ENCODE results near the gene CFAP97D2. TPM values are rescaled to one million over a fixed set of nuclear protein-coding genes. Genes with fewer than 3 reads are reported as not detected.

The CFAP97D2 gene
- total RNA-seq, 2 experiments from 2014 or later: 0.47 to 0.52 TPM

DNA sequence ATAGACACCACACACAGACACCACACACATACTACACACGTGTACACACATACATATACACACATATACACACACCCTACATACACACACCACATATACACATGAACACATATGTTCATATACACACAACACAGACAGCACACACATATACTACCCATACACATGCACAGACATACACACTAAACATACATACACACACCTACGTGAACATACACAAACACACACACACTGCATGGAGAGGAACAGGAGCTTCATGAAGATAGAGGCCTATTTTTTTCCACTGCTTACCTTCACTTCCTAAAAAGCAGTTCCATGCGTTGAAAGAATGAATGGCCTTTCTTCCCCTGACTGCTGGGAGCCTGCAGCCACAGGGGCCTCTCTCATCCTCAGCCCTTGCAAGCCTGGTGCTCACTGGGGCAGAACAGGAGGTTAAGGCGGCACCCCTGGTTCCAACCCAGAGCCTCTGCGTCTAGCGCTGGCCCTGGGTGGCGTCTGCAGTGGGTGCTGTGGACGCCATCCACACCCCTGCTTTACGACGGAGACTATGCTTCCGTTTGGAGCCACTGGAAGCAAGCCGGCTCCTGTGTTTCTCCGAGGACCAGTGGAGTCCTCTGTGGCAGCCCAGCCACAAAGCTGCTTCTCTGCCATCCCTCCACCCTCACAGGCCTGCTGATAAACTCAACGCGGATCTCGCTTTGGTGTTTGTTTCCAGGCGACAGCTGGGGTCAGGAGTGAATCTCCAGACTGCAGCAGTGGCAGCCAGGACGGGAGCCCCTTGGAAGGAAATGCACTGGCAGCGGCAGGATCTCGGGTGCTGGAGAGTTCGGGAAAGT is 44.7 kb upstream of the CFAP97D2 start:
- peak overlapping the region; percentile 88 for H3K4me3 Mint-ChIP-seq
- ATAC-seq (ENCODE audit: poor library complexity) (no peak), DNase-seq (peak in 4 of 14 experiments; percentile 4 to 63 (median 40))
- H3K27ac Mint-ChIP-seq: peak overlapping the region; percentile 82
- no peaks in the 10 kb centered on the region for H3K27me3 Mint-ChIP-seq
- H3K36me3 ChIP-seq (ENCODE audit: insufficient read depth, low read length): no peaks in the 10 kb centered on the region
- peaks cover 26% of the 10 kb centered on the region for H3K36me3 Mint-ChIP-seq (ENCODE audit: low read depth)
- POLR2A ChIA-PET: interaction anchor here (0.8 to 2.7 kb wide), 4 partner anchors 8 to 62 kb away, joined by 3 to 15 read pairs (median 5); no protein-coding TSS in a partner anchor
- TF ChIP-seq, protein P1, sequence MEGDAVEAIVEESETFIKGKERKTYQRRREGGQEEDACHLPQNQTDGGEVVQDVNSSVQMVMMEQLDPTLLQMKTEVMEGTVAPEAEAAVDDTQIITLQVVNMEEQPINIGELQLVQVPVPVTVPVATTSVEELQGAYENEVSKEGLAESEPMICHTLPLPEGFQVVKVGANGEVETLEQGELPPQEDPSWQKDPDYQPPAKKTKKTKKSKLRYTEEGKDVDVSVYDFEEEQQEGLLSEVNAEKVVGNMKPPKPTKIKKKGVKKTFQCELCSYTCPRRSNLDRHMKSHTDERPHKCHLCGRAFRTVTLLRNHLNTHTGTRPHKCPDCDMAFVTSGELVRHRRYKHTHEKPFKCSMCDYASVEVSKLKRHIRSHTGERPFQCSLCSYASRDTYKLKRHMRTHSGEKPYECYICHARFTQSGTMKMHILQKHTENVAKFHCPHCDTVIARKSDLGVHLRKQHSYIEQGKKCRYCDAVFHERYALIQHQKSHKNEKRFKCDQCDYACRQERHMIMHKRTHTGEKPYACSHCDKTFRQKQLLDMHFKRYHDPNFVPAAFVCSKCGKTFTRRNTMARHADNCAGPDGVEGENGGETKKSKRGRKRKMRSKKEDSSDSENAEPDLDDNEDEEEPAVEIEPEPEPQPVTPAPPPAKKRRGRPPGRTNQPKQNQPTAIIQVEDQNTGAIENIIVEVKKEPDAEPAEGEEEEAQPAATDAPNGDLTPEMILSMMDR (IDR thresholded peaks at IDR 0.05): no peak
- H3K9me3 ChIP-seq (ENCODE audit: control insufficient read depth in 1 of 2, insufficient read depth in 1 of 2, low read length in 2 of 2): no peaks in the 10 kb centered on the region
- intact Hi-C loops (cut with DNase I, micrococcal nuclease): no loop called here
- H3K9me3 Mint-ChIP-seq: no peaks in the 10 kb centered on the region
- CTCF ChIA-PET: interaction anchor here (1.4 kb wide), 1 partner anchor 9 kb away, joined by 3 read pairs; no protein-coding TSS in a partner anchor
- H3K27me3 ChIP-seq (ENCODE audit: control insufficient read depth in 1 of 2, insufficient read depth in 2 of 2, low read length in 2 of 2): no peaks in the 10 kb centered on the region
- peaks cover 34% of the 10 kb centered on the region for H3K4me1 ChIP-seq (ENCODE audit: insufficient read depth, low read length)
- H3K4me3 ChIP-seq (ENCODE audit: low read length): no peak overlapping the region
- peak overlapping the region in 1 of 2 donors; percentile 45 for H3K27ac ChIP-seq (ENCODE audit: low read depth in 1 of 2, low read length in 2 of 2)
- peaks cover 46% of the 10 kb centered on the region for H3K4me1 Mint-ChIP-seq (ENCODE audit: low read depth)

DNA sequence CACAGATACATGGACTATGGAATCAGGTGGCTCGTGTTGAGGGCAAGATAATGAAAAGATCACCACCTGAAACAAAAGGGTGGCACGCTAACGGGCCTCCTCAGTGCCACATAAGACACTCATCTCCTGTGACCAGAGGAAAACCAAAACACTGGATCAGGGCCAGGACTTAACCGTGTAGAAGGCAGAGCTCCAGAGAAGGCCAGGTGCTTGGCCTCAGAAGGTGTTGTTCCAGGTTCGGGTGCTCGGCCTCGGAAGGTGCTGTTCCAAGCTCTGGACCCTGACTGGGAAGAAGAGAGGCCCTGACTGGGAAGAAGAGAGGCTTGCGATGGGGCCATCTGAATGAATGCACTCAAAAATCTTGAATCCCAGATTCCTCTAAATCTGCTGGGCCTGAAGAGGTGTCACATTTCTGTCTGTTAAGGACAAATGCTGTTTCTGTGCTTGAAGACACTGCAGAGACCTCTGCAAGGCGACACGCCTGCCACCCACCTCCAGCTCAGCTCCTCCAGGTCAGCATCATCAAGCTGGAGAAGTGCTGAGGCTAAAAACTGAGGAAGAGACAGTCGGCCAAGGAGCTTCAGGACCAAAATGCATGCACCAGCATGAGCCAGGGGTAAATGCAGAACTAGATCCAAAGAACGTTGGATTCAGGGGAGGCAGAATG is 44.0 kb upstream of the CFAP97D2 start:
- peak overlapping the region; percentile 67 for H3K4me3 Mint-ChIP-seq
- H3K27me3 ChIP-seq (ENCODE audit: control insufficient read depth in 1 of 2, insufficient read depth in 2 of 2, low read length in 2 of 2): no peaks in the 10 kb centered on the region
- H3K9me3 ChIP-seq (ENCODE audit: control insufficient read depth in 1 of 2, insufficient read depth in 1 of 2, low read length in 2 of 2): no peaks in the 10 kb centered on the region
- ChIA-PET CTCF (interaction anchor here (0.6 to 1.4 kb wide), 3 partner anchors 8 to 141 kb away, joined by 3 read pairs; no protein-coding TSS in a partner anchor), POLR2A (interaction anchor here (0.8 to 2.7 kb wide), 4 partner anchors 13 to 92 kb away, joined by 3 to 15 read pairs (median 3); no protein-coding TSS in a partner anchor)
- H3K36me3 ChIP-seq (ENCODE audit: insufficient read depth, low read length): no peaks in the 10 kb centered on the region
- no peaks in the 10 kb centered on the region for H3K27me3 Mint-ChIP-seq
- H3K4me1 ChIP-seq (ENCODE audit: insufficient read depth, low read length): peaks cover 34% of the 10 kb centered on the region
- peaks cover 41% of the 10 kb centered on the region for H3K4me1 Mint-ChIP-seq (ENCODE audit: low read depth)
- H3K36me3 Mint-ChIP-seq (ENCODE audit: low read depth): peaks cover 20% of the 10 kb centered on the region
- TF ChIP-seq, protein P1 (IDR thresholded peaks at IDR 0.05): no peak
- no peak overlapping the region for H3K4me3 ChIP-seq (ENCODE audit: low read length)
- H3K27ac Mint-ChIP-seq: peak overlapping the region; percentile 82
- peak overlapping the region in 1 of 2 donors; percentile 45 for H3K27ac ChIP-seq (ENCODE audit: low read depth in 1 of 2, low read length in 2 of 2)
- intact Hi-C loops (cut with DNase I, micrococcal nuclease): no loop called here
- ATAC-seq (ENCODE audit: poor library complexity) (no peak), DNase-seq (peak in 1 of 14 experiments; percentile 4)
- H3K9me3 Mint-ChIP-seq: no peaks in the 10 kb centered on the region

DNA sequence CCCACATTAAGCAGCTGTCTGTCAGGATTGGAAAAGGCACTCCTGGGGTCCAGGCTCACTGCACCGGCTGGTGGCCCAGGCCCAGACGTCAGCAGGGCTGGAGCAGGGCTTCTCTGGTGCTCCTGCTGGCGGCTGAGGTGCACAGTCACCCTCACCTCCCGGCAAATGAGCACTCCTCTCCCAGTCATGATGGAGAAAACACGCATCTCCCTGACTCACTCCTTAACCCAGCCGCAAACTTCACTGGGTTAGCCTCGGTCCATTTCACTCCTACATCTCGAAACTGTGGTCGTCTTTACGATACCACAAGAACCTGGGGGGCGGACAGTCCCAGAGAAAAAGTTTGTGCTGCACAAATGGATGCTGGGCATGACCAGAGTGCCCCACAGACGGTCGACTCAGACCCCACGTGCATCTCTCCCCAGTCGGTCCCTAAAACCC is 43.3 kb upstream of the CFAP97D2 start:
- Histone ChIP-seq H3K4me3 (ENCODE audit: low read length) (no peak overlapping the region), H3K27ac (ENCODE audit: low read depth in 1 of 2, low read length in 2 of 2) (no peak overlapping the region), H3K27me3 (ENCODE audit: control insufficient read depth in 1 of 2, insufficient read depth in 2 of 2, low read length in 2 of 2) (no peaks in the 10 kb centered on the region), H3K9me3 (ENCODE audit: control insufficient read depth in 1 of 2, insufficient read depth in 1 of 2, low read length in 2 of 2) (no peaks in the 10 kb centered on the region), H3K4me1 (ENCODE audit: insufficient read depth, low read length) (peaks cover 34% of the 10 kb centered on the region), H3K36me3 (ENCODE audit: insufficient read depth, low read length) (no peaks in the 10 kb centered on the region)
- intact Hi-C loops (cut with DNase I, micrococcal nuclease): no loop called here
- Mint-ChIP-seq H3K9me3 (no peaks in the 10 kb centered on the region), H3K27ac (peak overlapping the region; percentile 82), H3K4me1 (ENCODE audit: low read depth) (peaks cover 39% of the 10 kb centered on the region), H3K4me3 (peak overlapping the region; percentile 67), H3K27me3 (no peaks in the 10 kb centered on the region), H3K36me3 (ENCODE audit: low read depth) (peaks cover 18% of the 10 kb centered on the region)
- TF ChIP-seq, protein P1 (IDR thresholded peaks at IDR 0.05): no peak
- POLR2A ChIA-PET: interaction anchor here (1.3 to 2.7 kb wide), 3 partner anchors 13 to 91 kb away, joined by 3 to 15 read pairs (median 3); no protein-coding TSS in a partner anchor
- ATAC-seq (ENCODE audit: poor library complexity) (no peak), DNase-seq (peak in 1 of 14 experiments; percentile 4)
- CTCF ChIA-PET: interaction anchor here (1.0 to 1.1 kb wide), 2 partner anchors 12 to 26 kb away, joined by 3 read pairs; no protein-coding TSS in a partner anchor

Measured in CD4-positive, alpha-beta T cell (primary cell).